HEK293T (cell line): ENCODE measurements around the gene P2RY13.

ENCODE experiments used
- ARNT ChIP-seq: fragments of 450-650 bp; IDR thresholded peaks from 2 replicates; pipeline ENCODE4 v1.6.1; 2017; ENCODE audit warnings: mild to moderate bottlenecking
- BHLHE40 ChIP-seq: fragments of 450-650 bp; IDR thresholded peaks from 2 replicates; pipeline ENCODE4 v1.6.1; 2016; ENCODE audit warnings: mild to moderate bottlenecking, moderate library complexity, borderline replicate concordance
- CTBP1 ChIP-seq: fragments of 450-650 bp; IDR thresholded peaks from 2 replicates; pipeline ENCODE4 v1.6.1; 2016; ENCODE audit warnings: borderline replicate concordance
- ELF4 ChIP-seq: fragments of 450-650 bp; IDR thresholded peaks from 2 replicates; pipeline ENCODE4 v1.6.1; 2017; ENCODE audit warnings: antibody characterized with exemption
- FOXA1 ChIP-seq: fragments of 450-650 bp; IDR thresholded peaks from 2 replicates; pipeline ENCODE4 v1.6.1; 2016; ENCODE audit warnings: mild to moderate bottlenecking
- FOXK2 ChIP-seq: fragments of 450-650 bp; IDR thresholded peaks from 2 replicates; pipeline ENCODE4 v1.6.1; 2016; ENCODE audit warnings: mild to moderate bottlenecking
- FOXM1 ChIP-seq: fragments of 450-650 bp; IDR thresholded peaks from 2 replicates; pipeline ENCODE4 v1.6.1; 2017; ENCODE audit warnings: mild to moderate bottlenecking, borderline replicate concordance
- L3MBTL2 ChIP-seq: fragments of 450-650 bp; conservative IDR thresholded peaks from 2 replicates; pipeline ENCODE4 v1.6.1; 2016; ENCODE audit warnings: mild to moderate bottlenecking
- NFRKB ChIP-seq: fragments of 450-650 bp; IDR thresholded peaks from 2 replicates; pipeline ENCODE4 v1.6.1; 2016; ENCODE audit warnings: mild to moderate bottlenecking, moderate library complexity
- PKNOX1 ChIP-seq: fragments of 450-650 bp; IDR thresholded peaks from 2 replicates; pipeline ENCODE4 v1.6.1; 2016
- SP1 ChIP-seq: fragments of 450-650 bp; IDR thresholded peaks from 2 replicates; pipeline ENCODE4 v1.6.1; 2017
- SUZ12 ChIP-seq: fragments of 450-650 bp; IDR thresholded peaks from 2 replicates; pipeline ENCODE4 v1.6.1; 2016; ENCODE audit warnings: mild to moderate bottlenecking
- TARDBP ChIP-seq: fragments of 450-650 bp; IDR thresholded peaks from 2 replicates; pipeline ENCODE4 v1.6.1; 2016
- ZNF384 ChIP-seq: fragments of 450-650 bp; IDR thresholded peaks from 2 replicates; pipeline ENCODE4 v1.6.1; 2016

DNA sequence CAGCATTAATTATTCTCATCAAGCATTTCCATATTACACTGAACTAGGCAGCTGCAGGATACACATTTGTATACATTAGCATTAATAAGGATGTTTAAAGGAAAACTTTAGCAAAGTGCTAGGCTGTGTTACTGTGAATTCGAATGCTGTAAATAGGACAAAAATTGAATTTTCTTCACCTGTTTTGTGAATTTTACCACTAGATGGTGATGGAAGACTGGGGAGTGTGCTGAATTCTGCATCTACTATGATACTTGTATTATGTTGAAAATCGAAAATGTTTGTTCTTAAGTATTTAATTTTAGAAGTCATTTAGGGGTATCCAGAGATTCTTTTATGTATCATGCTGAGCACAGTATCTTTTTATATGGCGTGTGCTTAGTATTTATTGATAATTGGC is 38.7 kb downstream of the P2RY13 start:
- TF ChIP-seq FOXK2 (no peak), SP1 (no peak), SUZ12 (no peak), BHLHE40 (no peak), NFRKB (no peak), ELF4 (no peak), L3MBTL2 (no peak), TARDBP (no peak), FOXA1 (no peak), PKNOX1 (no peak), ARNT (no peak), ZNF384 (no peak), CTBP1 (no peak), FOXM1 (no peak)
